ENCODE results near the gene ZSCAN22. TPM values are rescaled to one million over a fixed set of nuclear protein-coding genes. Genes with fewer than 3 reads are reported as not detected.
"Not testable (repeated sequence)": the region's sequence is repeated elsewhere in the genome, so short reads cannot be mapped to it uniquely, and the experiment has no call there.

The ZSCAN22 gene
- total RNA-seq, 2 donors from 2014 or later = 3.8 TPM

DNA sequence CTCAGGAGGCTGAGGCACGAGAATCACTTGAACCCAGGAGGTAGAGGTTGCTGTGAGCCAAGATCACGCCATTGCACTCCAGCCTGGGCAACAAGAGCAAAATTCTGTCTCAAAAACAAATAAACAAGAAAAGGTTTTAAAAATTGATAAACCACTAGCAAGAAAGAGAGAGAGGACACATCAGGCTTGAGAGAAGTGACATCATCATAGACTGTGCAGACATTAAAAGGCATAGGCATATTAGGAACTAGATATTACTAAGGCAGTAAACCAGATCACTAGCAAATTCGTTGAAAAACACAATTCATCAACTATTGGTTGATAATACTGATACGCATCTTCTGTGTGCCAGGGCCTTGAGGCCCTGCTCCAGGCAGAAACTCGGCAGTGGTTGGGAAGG, 18.8 kb downstream of the ZSCAN22 start:
- peaks cover 6% of the 10 kb centered on the region for H3K36me3 Mint-ChIP-seq (ENCODE audit: low read depth)
- H3K4me3 Mint-ChIP-seq = no peak overlapping the region
- peaks cover 9% of the 10 kb centered on the region for H3K27me3 ChIP-seq (ENCODE audit: control insufficient read depth, insufficient read depth, low read length, poor library complexity, severe bottlenecking)
- no peak overlapping the region for H3K27ac Mint-ChIP-seq
- no peaks in the 10 kb centered on the region for H3K4me1 ChIP-seq (ENCODE audit: control insufficient read depth, insufficient read depth, low read length)
- peaks cover 52% of the 10 kb centered on the region for H3K27me3 Mint-ChIP-seq (ENCODE audit: insufficient read depth)
- TF ChIP-seq, protein P1, sequence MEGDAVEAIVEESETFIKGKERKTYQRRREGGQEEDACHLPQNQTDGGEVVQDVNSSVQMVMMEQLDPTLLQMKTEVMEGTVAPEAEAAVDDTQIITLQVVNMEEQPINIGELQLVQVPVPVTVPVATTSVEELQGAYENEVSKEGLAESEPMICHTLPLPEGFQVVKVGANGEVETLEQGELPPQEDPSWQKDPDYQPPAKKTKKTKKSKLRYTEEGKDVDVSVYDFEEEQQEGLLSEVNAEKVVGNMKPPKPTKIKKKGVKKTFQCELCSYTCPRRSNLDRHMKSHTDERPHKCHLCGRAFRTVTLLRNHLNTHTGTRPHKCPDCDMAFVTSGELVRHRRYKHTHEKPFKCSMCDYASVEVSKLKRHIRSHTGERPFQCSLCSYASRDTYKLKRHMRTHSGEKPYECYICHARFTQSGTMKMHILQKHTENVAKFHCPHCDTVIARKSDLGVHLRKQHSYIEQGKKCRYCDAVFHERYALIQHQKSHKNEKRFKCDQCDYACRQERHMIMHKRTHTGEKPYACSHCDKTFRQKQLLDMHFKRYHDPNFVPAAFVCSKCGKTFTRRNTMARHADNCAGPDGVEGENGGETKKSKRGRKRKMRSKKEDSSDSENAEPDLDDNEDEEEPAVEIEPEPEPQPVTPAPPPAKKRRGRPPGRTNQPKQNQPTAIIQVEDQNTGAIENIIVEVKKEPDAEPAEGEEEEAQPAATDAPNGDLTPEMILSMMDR (conservative IDR thresholded peaks at IDR 0.05) = no peak
- H3K9me3 ChIP-seq (ENCODE audit: control insufficient read depth, low read length) = no peaks in the 10 kb centered on the region
- no peak overlapping the region for H3K27ac ChIP-seq (ENCODE audit: low read depth, low read length)
- no peak overlapping the region for H3K9ac ChIP-seq (ENCODE audit: extremely low read depth, low read length, poor library complexity, severe bottlenecking)
- WGBS, 2 experiments (ENCODE audit: insufficient coverage in 1 of 2, insufficient read length in 1 of 2) = 92 to 100% methylated on average over 4 to 5 of the region's 5 CpGs
- no peaks in the 10 kb centered on the region for H3K4me1 Mint-ChIP-seq
- no peak overlapping the region for H3K4me3 ChIP-seq (ENCODE audit: low read length)
- H3K9me3 Mint-ChIP-seq = no peaks in the 10 kb centered on the region
- peaks cover 7% of the 10 kb centered on the region for H3K36me3 ChIP-seq (ENCODE audit: control insufficient read depth, insufficient read depth, low read length)
- no peak for DNase-seq

GRCh38 chr19:58346961-58347929, 20.5 kb downstream of the ZSCAN22 start:
- H3K9me3 ChIP-seq (ENCODE audit: control insufficient read depth, low read length) = no peaks in the 10 kb centered on the region
- Mint-ChIP-seq H3K9me3 (no peaks in the 10 kb centered on the region), H3K27me3 (ENCODE audit: insufficient read depth) (peaks cover 63% of the 10 kb centered on the region), H3K36me3 (ENCODE audit: low read depth) (no peaks in the 10 kb centered on the region), H3K27ac (no peak overlapping the region), H3K4me1 (no peaks in the 10 kb centered on the region), H3K4me3 (peak overlapping the region; percentile 76)
- no peak overlapping the region for H3K27ac ChIP-seq (ENCODE audit: low read depth, low read length)
- TF ChIP-seq, protein P1 (conservative IDR thresholded peaks at IDR 0.05) = no peak
- peaks cover 9% of the 10 kb centered on the region for H3K27me3 ChIP-seq (ENCODE audit: control insufficient read depth, insufficient read depth, low read length, poor library complexity, severe bottlenecking)
- peak overlapping the region; percentile 38 for H3K9ac ChIP-seq (ENCODE audit: extremely low read depth, low read length, poor library complexity, severe bottlenecking)
- peak overlapping the region; percentile 81 for H3K4me3 ChIP-seq (ENCODE audit: low read length)
- no peaks in the 10 kb centered on the region for H3K36me3 ChIP-seq (ENCODE audit: control insufficient read depth, insufficient read depth, low read length)
- no peaks in the 10 kb centered on the region for H3K4me1 ChIP-seq (ENCODE audit: control insufficient read depth, insufficient read depth, low read length)
- peak; percentile 94 for DNase-seq
- WGBS, 2 experiments (ENCODE audit: insufficient coverage in 1 of 2, insufficient read length in 1 of 2) = 2% methylated on average over 16 to 82 of the region's 82 CpGs

DNA sequence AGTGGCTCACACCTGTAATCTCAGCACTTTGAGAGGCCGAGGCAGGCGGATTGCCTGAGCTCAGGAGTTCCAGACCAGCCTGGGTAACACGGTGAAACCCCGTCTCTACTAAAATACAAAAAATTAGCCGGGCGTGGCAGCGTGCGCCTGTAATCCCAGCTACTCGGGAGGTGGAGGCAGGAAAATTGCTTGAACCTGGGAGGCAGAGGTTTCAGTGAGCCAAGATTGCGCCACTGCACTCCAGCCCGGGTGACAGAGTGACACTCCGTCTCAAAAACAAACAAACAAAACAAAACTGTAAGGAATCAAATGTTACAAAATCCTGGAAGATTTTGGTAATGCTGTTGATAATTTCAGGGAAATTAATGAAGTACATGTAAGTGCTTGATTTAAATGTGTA, 21.3 kb downstream of the ZSCAN22 start:
- whole genome bisulfite sequencing, 2 experiments (ENCODE audit: insufficient coverage in 1 of 2, insufficient read length in 1 of 2) = 10 to 19% methylated on average over 10 to 12 of the region's 12 CpGs
- H3K27ac Mint-ChIP-seq; H3K9me3 ChIP-seq (ENCODE audit: control insufficient read depth, low read length); H3K27me3 ChIP-seq (ENCODE audit: control insufficient read depth, insufficient read depth, low read length, poor library complexity, severe bottlenecking); H3K9ac ChIP-seq (ENCODE audit: extremely low read depth, low read length, poor library complexity, severe bottlenecking); H3K36me3 ChIP-seq (ENCODE audit: control insufficient read depth, insufficient read depth, low read length); H3K9me3 Mint-ChIP-seq; H3K4me1 ChIP-seq (ENCODE audit: control insufficient read depth, insufficient read depth, low read length); H3K27ac ChIP-seq (ENCODE audit: low read depth, low read length); H3K4me1 Mint-ChIP-seq; H3K36me3 Mint-ChIP-seq (ENCODE audit: low read depth): not testable (repeated sequence)
- H3K4me3 ChIP-seq (ENCODE audit: low read length) = peak overlapping the region; percentile 81
- Mint-ChIP-seq H3K4me3 (peak overlapping the region; percentile 76), H3K27me3 (ENCODE audit: insufficient read depth) (peaks cover 65% of the 10 kb centered on the region)
- DNase-seq = peak; percentile 46

Measured in endodermal cell (in vitro differentiated cells).